Bronchial smooth muscle cell (primary cell): ENCODE data around the gene PPP1R12C. TPM values are rescaled to one million over a fixed set of nuclear protein-coding genes. Genes with fewer than 3 reads are reported as not detected.

Source experiments
- total RNA-seq: library from RNA; depleted of rRNA; stranded (reverse); fragments of >200 nt; gene quantifications from 2 replicates; pipeline ENCODE4 v1.2.1, GENCODE V29; 2014

Gene PPP1R12C
- total RNA-seq: 23.5 and 25.4 TPM in 2 replicates

DNA sequence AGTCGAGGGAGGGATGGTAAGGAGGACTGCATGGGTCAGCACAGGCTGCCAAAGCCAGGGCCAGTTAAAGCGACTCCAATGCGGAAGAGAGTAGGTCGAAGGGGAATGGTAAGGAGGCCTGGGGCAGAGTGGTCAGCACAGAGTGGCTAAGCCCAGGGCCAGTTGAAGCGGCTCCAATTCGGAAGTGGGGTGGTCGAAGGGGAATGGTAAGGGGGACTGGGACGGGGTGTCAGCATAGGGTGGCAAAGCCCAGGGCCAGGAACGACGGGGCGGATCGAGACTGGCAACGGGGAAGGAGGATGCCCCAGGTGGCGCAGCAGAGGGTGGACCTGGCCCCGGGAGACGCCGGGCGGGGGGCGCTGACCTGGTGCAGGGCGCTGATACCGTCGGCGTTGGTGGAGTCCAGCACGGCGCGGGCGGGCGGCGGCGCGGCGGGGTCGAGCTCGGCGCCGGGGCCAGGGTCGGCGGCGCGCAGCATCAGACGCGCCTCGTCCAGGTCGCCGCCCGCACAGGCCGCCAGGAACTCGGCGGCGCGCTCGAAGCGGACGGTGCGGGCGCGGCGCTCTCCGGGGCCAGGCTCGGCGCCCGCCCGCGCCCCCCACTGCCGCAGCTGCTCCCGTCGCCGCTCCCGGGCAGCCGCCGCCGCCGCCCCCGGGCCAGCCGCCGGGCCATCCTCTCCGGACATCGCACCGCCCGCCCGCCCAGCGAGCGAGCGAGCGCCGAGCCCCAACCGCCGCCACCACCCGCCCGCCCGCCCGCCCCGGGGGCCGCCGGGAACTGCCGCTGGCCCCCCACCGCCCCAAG lies at the start of gene PPP1R12C:
Gene PPP1R12C, minus strand, starts transcription at position 779 of the 804 bp plus-strand sequence. Its CDS starts 94 bp downstream, at position 685.

DNA sequence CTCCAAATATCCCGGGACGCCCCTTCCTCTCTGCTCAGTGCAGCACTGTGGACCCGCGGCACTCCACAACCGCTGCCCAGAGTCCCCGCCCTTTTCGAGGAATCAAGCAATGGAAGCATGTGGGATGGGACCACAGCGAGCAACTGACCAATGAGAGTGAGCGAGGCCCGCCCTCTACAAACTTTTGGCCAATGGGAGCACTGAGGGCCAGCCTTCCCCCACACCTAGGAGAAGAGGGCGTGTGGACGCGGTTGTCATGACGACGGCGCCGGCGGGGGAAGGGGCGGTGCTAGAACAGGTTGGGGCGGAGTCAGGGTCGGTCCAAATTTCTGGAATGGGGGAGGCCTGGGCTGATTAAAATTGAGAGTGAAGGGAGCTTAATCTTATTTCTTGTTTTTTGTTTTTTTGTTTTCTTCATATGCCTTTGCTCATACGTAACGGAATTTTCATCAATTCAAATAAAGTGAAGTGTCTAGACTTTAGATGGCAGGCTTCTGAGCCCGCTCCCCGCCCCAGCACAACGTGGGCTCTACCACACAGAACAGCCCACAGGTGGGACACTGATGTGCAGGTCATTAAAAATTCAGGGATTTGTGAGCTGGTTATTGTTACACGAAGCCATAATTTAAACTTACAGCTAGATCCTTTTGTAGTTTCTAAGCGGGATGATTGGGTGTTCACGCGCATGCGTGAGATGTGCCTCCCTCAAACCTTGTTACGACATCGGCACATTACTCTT lies 49.3 kb upstream of the PPP1R12C start, which contains the start of gene DNAAF3:
Gene DNAAF3, minus strand, starts transcription at position 84 of the 739 bp plus-strand sequence. CDS start 200 bp downstream, outside the sequence.

DNA sequence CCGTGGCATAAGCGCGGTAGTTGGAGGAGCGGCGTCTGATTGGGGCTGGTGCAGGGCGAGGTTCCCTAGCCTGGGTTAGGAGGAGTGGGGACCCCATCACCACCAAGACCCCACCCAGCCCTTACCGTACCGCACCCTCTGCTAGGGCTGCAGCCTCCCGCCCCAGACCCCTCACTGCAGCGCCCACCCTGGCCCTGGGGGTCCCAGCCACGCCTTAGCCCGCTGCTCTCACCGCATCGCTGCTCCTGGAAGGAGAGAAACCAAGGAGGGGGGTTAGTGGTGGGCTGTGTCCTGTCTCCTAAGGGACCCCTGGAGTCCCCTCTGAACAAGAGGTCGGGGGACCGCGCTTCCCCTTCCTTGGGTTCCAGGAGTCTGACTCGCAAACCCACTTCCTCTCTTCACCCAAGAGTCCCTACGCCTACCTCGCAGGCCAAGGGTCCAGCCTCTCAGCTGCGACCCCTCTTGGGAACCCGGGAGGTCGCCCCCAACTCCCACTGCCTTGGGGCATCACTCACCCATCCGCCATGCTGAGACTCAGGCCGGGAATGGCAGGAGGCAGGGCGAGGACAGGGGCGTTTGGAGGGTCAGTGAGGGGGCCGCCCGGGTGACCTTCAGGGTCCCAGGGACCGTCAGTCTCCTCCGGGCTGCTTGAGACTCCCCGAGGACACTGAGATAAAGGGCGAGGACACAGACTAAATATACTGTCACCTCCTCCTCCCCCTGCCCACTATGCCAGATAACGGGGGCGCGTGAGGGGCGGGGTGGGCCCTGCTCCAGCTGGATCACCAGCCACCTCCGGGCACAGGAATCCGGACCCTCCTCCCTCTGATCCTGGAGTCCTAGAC lies 39.8 kb upstream of the PPP1R12C start, which contains the start of gene TNNI3:
Gene TNNI3, minus strand, starts transcription at position 669 of the 845 bp plus-strand sequence. Its CDS starts 143 bp downstream, at position 526.

DNA sequence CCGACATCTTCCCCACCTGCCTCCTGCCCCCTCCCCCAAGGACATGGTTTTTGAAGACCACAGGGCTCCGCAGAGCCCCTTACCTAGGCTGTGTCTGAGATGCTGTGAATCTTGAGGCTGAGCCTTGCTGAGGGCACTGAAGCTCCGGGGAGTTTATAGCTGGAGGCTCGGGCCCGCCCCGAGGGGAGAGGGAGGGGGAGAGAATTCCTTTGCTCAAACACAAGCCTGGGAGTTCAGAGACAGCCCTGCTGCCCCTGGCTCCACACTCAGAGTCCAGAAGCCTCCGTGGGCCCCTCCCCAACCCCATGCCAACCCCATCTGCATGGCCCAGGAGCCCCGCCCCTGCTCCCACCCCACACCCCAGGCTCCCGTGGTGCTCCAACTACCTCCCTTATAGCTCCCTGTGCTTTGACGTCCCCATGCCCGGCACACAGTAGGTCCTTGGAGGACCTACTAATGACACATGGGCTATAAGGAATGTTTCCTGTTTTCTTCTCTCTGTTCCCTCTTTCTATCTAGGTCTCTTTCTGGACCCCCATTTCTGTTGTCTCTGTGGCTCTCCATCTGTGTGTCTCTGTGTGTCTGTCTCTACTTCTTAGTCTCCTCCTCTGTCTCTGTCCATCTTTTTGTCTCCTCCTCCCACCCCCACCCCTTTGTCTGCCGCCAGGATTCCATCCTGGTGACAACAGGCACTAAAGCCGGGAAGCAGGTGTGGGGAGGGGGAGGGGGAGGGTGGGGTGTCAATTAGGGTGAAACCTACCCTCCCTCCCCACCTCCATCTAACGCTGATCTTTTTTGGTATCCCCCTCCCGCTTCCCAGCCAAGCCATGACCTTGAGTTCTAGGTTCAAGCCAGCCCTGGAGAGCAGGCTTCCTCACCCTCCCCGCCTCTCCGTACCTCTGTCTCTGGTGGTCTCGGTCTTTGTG lies 31.9 kb upstream of the PPP1R12C start, which contains the start of gene TNNT1:
Gene TNNT1, minus strand, starts transcription at position 129 of the 926 bp plus-strand sequence. CDS start 2,049 bp downstream, outside the sequence.

DNA sequence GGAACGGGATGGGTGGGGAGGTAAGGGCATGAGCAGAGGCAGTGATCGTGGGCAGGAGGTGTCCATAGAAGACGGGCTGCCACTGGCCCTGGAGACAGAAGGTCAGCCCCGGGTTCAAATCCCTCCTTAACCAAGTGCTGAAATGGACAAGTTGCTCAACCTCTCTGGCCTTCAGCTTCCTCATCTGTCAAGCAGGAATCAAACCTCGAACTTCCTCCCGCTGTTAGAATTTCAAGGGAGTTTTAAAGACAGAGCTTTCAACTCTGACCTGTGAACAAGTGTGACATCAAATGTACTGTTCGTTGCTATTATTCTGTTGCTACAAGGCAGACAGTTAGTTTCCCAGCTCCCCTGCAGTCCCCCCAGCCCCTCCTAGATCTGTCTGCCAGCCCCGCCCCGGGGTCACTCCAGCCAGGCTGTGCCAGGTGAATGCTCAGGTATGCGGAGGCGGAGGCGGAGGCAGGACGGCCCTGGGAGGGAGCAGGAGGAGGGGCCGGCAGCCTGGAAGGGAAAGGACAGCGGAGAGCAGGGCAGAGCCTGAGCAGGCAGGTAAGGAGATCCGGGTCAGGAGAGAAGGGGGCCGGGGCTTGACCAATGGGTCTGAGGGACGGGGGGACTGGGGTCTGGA lies 42.0 kb downstream of the PPP1R12C start, which contains the start of gene EPS8L1:
Gene EPS8L1, plus strand, starts transcription at position 499 of the 628 bp plus-strand sequence. CDS start 576 bp downstream, outside the sequence.

DNA sequence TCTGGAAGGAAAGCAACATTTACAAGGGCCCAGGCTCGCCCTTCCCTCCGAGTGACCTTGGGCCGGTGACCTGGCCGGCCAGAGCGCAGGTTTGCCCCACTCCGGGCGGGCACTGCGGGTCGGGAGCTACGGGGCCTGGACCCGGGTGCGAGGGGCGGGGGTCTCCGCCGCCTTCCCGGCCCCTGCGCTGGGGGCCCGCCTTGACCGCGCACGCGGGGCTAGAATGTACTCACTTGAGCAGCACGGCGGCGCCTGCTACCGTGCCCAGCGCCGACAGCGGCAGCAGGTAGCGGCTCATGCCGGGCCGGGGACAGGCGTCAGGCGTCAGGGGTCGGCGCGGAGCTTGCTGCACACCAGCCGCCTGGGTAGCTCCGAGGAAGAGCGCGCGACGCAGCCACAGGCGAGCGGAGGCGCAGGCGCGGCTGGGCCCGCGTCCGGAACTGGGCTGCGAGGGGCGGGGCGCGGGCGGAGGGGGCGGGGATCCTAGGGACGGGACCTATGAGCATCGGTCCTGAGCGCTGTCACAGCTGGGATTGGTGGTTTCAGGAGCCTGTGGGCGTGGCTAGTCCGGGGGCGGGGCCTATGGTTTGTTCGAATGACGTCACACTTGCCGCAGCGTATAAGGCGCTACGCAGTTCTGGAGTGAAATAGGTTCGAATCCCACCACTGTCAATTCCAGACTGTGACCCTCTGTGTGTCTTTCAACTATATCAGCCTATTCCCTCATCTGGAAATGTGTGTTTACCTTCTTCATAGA lies 54.5 kb downstream of the PPP1R12C start, which contains the start of gene RDH13:
Gene RDH13, minus strand, starts transcription at position 414 of the 757 bp plus-strand sequence. Its CDS starts 116 bp downstream, at position 298.

Other genes with a start within 250 kb of the PPP1R12C start
- gene FCAR, start 243.4 kb downstream of the PPP1R12C start, total RNA-seq: not detected in 2 replicates
- gene NCR1, start 211.5 kb downstream of the PPP1R12C start, total RNA-seq: not detected in 2 replicates
- gene NLRP7, start 170.1 kb downstream of the PPP1R12C start, total RNA-seq: not detected in 2 replicates
- not detected in 2 replicates for gene NLRP2, start 151.3 kb downstream of the PPP1R12C start, total RNA-seq
- gene GP6, start 79.4 kb downstream of the PPP1R12C start, total RNA-seq: 0.09 TPM in 1 of 2 replicates, not detected in the other
- gene RDH13, start 54.5 kb downstream of the PPP1R12C start, total RNA-seq: 4.3 and 8.2 TPM in 2 replicates
- gene EPS8L1, start 41.8 kb downstream of the PPP1R12C start, total RNA-seq: 0.47 and 0.52 TPM in 2 replicates
- gene TNNT1, start 31.6 kb upstream of the PPP1R12C start, total RNA-seq: 29.6 and 33.3 TPM in 2 replicates
- 0.32 and 0.52 TPM in 2 replicates for gene TNNI3, start 40.1 kb upstream of the PPP1R12C start, total RNA-seq
- 0.26 and 0.47 TPM in 2 replicates for gene DNAAF3, start 49.0 kb upstream of the PPP1R12C start, total RNA-seq
- gene SYT5, start 62.7 kb upstream of the PPP1R12C start, total RNA-seq: 0.09 and 0.16 TPM in 2 replicates
- 4.1 and 9.8 TPM in 2 replicates for gene PTPRH, start 91.9 kb upstream of the PPP1R12C start, total RNA-seq
- 0.95 and 1.5 TPM in 2 replicates for gene TMEM86B, start 111.1 kb upstream of the PPP1R12C start, total RNA-seq
- gene PPP6R1, start 141.4 kb upstream of the PPP1R12C start, total RNA-seq: 24.0 and 24.4 TPM in 2 replicates
- gene HSPBP1, start 162.5 kb upstream of the PPP1R12C start, total RNA-seq: 20.2 and 20.3 TPM in 2 replicates
- 3.5 and 7.0 TPM in 2 replicates for gene BRSK1, start 166.4 kb upstream of the PPP1R12C start, total RNA-seq
- not detected in 2 replicates for gene TMEM150B, start 207.7 kb upstream of the PPP1R12C start, total RNA-seq
- 7.1 and 10.3 TPM in 2 replicates for gene KMT5C, start 222.2 kb upstream of the PPP1R12C start, total RNA-seq
- gene COX6B2, start 237.1 kb upstream of the PPP1R12C start, total RNA-seq: 0.16 TPM in 1 of 2 replicates, not detected in the other
- not detected in 2 replicates for gene GARIN5B, start 245.6 kb upstream of the PPP1R12C start, total RNA-seq